GM12892 (cell line): Measurements from ENCODE around the gene TAF11L11.
"Not testable (repeated sequence)": the region's sequence is repeated elsewhere in the genome, so short reads cannot be mapped to it uniquely, and the experiment has no call there.

Experiments used
- POLR2A ChIP-seq: IDR thresholded peaks from 2 replicates; pipeline ENCODE4 v1.6.1; 2011; ENCODE audit warnings: low read depth, low read length, control low read depth
- POLR2AphosphoS5 ChIP-seq: IDR thresholded peaks from 2 replicates; pipeline ENCODE4 v1.6.1; 2011; ENCODE audit warnings: low read depth, low read length, control low read depth
- TAF1 ChIP-seq: IDR thresholded peaks from 2 replicates; pipeline ENCODE4 v1.6.1; 2011; ENCODE audit warnings: low read depth, mild to moderate bottlenecking, control low read depth, low read length, borderline replicate concordance

DNA sequence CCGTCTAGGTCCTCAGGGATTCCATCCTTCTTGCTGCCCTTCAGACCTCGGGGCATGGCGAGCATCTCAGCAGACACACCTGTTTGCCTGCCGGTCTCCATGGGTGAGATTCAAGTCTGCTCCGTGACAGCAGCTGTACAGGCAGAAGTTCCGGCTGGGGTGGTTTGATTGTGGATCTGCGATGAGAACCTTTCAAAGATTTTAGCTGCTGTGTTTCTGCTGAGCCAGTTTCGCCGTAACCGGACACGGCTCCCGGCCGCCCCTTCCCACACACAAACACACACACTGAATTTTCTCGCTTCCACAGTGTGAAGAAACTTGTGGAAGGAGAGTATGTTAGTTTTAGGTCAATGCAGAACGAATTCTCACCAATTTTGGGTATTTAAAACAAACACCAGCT, 6.3 kb upstream of the TAF11L11 start, which contains the start of gene TAF11L10:
- not testable (repeated sequence) for TF ChIP-seq TAF1, POLR2A, POLR2AphosphoS5
